HEK293 (cell line): ENCODE data around the gene SYNDIG1L.

Experiments used
- KLF16 ChIP-seq: fragments of 450-650 bp; formaldehyde crosslinking; IDR thresholded peaks from 2 replicates; pipeline ENCODE4 v1.5.1; 2017; ENCODE audit warnings: missing biosample characterization, missing genetic modification characterization
- YY1 ChIP-seq: fragments of 450-650 bp; formaldehyde crosslinking; IDR thresholded peaks from 2 replicates; pipeline ENCODE4 v1.5.1; 2018; ENCODE audit warnings: missing biosample characterization, missing genetic modification characterization
- ZBTB17 ChIP-seq: fragments of 450-650 bp; formaldehyde crosslinking; IDR thresholded peaks from 2 replicates; pipeline ENCODE4 v1.5.1; 2016; ENCODE audit warnings: missing biosample characterization, missing genetic modification characterization
- ZBTB20 ChIP-seq: fragments of 450-650 bp; formaldehyde crosslinking; IDR thresholded peaks from 2 replicates; pipeline ENCODE4 v1.5.1; 2016; ENCODE audit warnings: missing biosample characterization, missing genetic modification characterization
- ZNF510 ChIP-seq: fragments of 450-650 bp; formaldehyde crosslinking; IDR thresholded peaks from 2 replicates; pipeline ENCODE4 v1.5.1; 2018; ENCODE audit warnings: mild to moderate bottlenecking, missing genetic modification characterization, missing biosample characterization; ENCODE audit not compliant: insufficient replicate concordance
- ZNF529 ChIP-seq: fragments of 450-650 bp; formaldehyde crosslinking; IDR thresholded peaks from 2 replicates; pipeline ENCODE4 v1.5.1; 2017; ENCODE audit warnings: missing genetic modification characterization, missing biosample characterization; ENCODE audit not compliant: insufficient replicate concordance
- ZNF610 ChIP-seq: fragments of 450-650 bp; formaldehyde crosslinking; IDR thresholded peaks from 2 replicates; pipeline ENCODE4 v1.5.1; 2016; ENCODE audit warnings: missing biosample characterization, missing genetic modification characterization, borderline replicate concordance
- ZNF677 ChIP-seq: fragments of 450-650 bp; IDR thresholded peaks from 2 replicates; pipeline ENCODE4 v1.5.0; 2018; ENCODE audit warnings: missing biosample characterization, mild to moderate bottlenecking, missing genetic modification characterization, moderate library complexity
- ZNF792 ChIP-seq: fragments of 450-650 bp; formaldehyde crosslinking; IDR thresholded peaks from 2 replicates; pipeline ENCODE4 v1.5.1; 2016; ENCODE audit warnings: missing biosample characterization, missing genetic modification characterization
- TF ChIP-seq, protein P1 (sequence below): fragments of 450-650 bp; formaldehyde crosslinking; IDR thresholded peaks from 2 replicates; pipeline ENCODE4 v1.5.1; 2016; ENCODE audit warnings: missing biosample characterization, missing genetic modification characterization
- TF ChIP-seq, protein P2 (sequence below): fragments of 450-650 bp; formaldehyde crosslinking; IDR thresholded peaks from 2 replicates; pipeline ENCODE4 v1.5.1; 2016; ENCODE audit warnings: missing biosample characterization, missing genetic modification characterization

DNA sequence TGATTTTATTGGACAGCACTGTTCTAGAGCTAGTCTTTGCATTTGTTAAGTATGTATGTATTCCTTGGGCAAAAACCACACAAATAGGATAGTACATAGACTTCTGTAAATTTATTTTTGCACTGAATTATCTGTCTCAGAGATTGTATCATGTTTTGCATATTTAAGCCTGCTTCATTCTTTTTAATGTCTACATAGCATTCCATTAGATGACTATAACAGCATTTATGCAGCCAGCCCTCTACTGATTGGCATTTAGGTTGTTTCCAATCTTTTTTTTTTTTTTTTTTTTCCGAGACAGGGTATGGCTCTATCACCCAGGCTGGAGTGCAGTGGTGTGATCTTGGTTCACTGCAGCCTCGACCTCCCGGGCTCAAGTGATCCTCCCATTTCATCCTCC lies 34.5 kb downstream of the SYNDIG1L start:
- TF ChIP-seq, protein P1, sequence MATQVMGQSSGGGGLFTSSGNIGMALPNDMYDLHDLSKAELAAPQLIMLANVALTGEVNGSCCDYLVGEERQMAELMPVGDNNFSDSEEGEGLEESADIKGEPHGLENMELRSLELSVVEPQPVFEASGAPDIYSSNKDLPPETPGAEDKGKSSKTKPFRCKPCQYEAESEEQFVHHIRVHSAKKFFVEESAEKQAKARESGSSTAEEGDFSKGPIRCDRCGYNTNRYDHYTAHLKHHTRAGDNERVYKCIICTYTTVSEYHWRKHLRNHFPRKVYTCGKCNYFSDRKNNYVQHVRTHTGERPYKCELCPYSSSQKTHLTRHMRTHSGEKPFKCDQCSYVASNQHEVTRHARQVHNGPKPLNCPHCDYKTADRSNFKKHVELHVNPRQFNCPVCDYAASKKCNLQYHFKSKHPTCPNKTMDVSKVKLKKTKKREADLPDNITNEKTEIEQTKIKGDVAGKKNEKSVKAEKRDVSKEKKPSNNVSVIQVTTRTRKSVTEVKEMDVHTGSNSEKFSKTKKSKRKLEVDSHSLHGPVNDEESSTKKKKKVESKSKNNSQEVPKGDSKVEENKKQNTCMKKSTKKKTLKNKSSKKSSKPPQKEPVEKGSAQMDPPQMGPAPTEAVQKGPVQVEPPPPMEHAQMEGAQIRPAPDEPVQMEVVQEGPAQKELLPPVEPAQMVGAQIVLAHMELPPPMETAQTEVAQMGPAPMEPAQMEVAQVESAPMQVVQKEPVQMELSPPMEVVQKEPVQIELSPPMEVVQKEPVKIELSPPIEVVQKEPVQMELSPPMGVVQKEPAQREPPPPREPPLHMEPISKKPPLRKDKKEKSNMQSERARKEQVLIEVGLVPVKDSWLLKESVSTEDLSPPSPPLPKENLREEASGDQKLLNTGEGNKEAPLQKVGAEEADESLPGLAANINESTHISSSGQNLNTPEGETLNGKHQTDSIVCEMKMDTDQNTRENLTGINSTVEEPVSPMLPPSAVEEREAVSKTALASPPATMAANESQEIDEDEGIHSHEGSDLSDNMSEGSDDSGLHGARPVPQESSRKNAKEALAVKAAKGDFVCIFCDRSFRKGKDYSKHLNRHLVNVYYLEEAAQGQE (tag by site-specific recombination), result no peak
- TF ChIP-seq YY1 (tag by site-specific recombination), result no peak
- TF ChIP-seq ZNF529 (tag by site-specific recombination), result no peak
- TF ChIP-seq KLF16, result no peak
- TF ChIP-seq ZBTB17 (tag by site-specific recombination), result no peak
- TF ChIP-seq, protein P2, sequence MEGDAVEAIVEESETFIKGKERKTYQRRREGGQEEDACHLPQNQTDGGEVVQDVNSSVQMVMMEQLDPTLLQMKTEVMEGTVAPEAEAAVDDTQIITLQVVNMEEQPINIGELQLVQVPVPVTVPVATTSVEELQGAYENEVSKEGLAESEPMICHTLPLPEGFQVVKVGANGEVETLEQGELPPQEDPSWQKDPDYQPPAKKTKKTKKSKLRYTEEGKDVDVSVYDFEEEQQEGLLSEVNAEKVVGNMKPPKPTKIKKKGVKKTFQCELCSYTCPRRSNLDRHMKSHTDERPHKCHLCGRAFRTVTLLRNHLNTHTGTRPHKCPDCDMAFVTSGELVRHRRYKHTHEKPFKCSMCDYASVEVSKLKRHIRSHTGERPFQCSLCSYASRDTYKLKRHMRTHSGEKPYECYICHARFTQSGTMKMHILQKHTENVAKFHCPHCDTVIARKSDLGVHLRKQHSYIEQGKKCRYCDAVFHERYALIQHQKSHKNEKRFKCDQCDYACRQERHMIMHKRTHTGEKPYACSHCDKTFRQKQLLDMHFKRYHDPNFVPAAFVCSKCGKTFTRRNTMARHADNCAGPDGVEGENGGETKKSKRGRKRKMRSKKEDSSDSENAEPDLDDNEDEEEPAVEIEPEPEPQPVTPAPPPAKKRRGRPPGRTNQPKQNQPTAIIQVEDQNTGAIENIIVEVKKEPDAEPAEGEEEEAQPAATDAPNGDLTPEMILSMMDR (tag by site-specific recombination), result no peak
- TF ChIP-seq ZNF610 (tag by site-specific recombination), result no peak
- no peak for TF ChIP-seq ZNF510 (tag by site-specific recombination)
- TF ChIP-seq ZNF792 (tag by site-specific recombination), result no peak
- TF ChIP-seq ZBTB20 (tag by site-specific recombination), result no peak
- TF ChIP-seq ZNF677 (tag by site-specific recombination), result no peak
